Pancreas (tissue), 10 donors: ENCODE measurements around the gene GRXCR2. TPM values are rescaled to one million over a fixed set of nuclear protein-coding genes. Genes with fewer than 3 reads are reported as not detected.

Experiments
- ATAC-seq, 4 donors: fragments of 200-7000 bp; cut with Tn5 transposase; one replicate each; pipeline versions ENCODE4 v1.8.0 to v1.9.1; 2020; ENCODE audit warnings: mild to moderate bottlenecking in 4 of 4, moderate library complexity in 4 of 4
- DNase-seq, 6 donors: peaks; one replicate each; pipeline ENCODE4 v3.0.0-alpha.2; 2020
- FAIRE-seq: peaks from 2 replicates; lab custom pipeline; 2012; peaks lifted over from hg19 to GRCh38; lab: Jason Lieb, UNC
- H3K27ac ChIP-seq, 4 donors: fragments of 200-600 bp; sonication (generic); 1 replicate in 3 of 4; 2 replicates in 1 of 4; pipeline versions ENCODE4 v1.5.0 to v1.8.0; 2020
- H3K27me3 ChIP-seq, 4 donors: fragments of 200-600 bp; one replicate each; pipeline ENCODE4 v1.8.0; 2021
- H3K36me3 ChIP-seq, 3 donors: fragments of 200-600 bp; sonication (generic) in 1 of 3; one replicate each; pipeline versions ENCODE4 v1.5.0 to v1.8.0; 2020 to 2021
- H3K4me1 ChIP-seq, 3 donors: fragments of 200-600 bp; one replicate each; pipeline ENCODE4 v1.8.0; 2021
- H3K4me3 ChIP-seq, 4 donors: fragments of 200-600 bp; sonication (generic) in 2 of 4; one replicate each; pipeline versions ENCODE4 v1.5.0 to v1.8.0; 2020 to 2021
- H3K9me3 ChIP-seq, 4 donors: fragments of 200-600 bp; one replicate each; pipeline ENCODE4 v1.8.0; 2021
- WGBS, 2 donors: extraction: QIAGEN DNeasy Blood & Tissue Kit; methylation state at CpG; one replicate each; pipeline ENCODE4 v1.1.7; 2013; 5-methylcytosine and 5-hydroxymethylcytosine counted together
- intact Hi-C, 3 donors: fragments of 100-400 bp; cut with DNase I; formaldehyde crosslinking; loops; one replicate each; pipeline versions ENCODE4 v1.11.1 to v1.14.2; 2022
- polyA plus RNA-seq, 2 donors: library from polyadenylated mRNA; stranded (reverse); fragments of 200-250 nt; gene quantifications; one replicate each; pipeline ENCODE4 v1.2.3, GENCODE V29; 2013
- total RNA-seq, 6 donors: library from RNA; stranded (reverse); fragmentation: NEBNext Ultra II Directional in 4 of 6; extraction: Animal tissue kit (Norgen Biotek cat#: 25700) in 4 of 6; gene quantifications; one replicate each; pipeline versions ENCODE4 v1.2.1 to v1.2.4, GENCODE V29; 2021 to 2023
- TF ChIP-seq, protein P1 (sequence below), 4 donors: fragments of 200-600 bp; sonication (generic) in 3 of 4; IDR thresholded peaks; one replicate each; pipeline versions ENCODE4 v1.5.0 to v1.8.0; 2021; ENCODE audit warnings: antibody characterized with exemption in 4 of 4
- donor health status: healthy with polysubstance abuse.
- donor health status: DM: no; HTN: no; CAD: no; lungs with moderate emphysema.
- donor health status: DM: no; HTN: no; CAD: no.
- donor health status: control.
- donor health status: control.
- donor health status: Bipolar disorder and iron deficiency.
- donor health status: DM: yes; HTN: yes; CAD: no.
- donor health status: DM: no; HTN: no; CAD: no.
- donor health status: DM: no; HTN: no; CAD: no.
- donor health status: DM: yes; HTN: yes; CAD: no.

The GRXCR2 gene, protein sequence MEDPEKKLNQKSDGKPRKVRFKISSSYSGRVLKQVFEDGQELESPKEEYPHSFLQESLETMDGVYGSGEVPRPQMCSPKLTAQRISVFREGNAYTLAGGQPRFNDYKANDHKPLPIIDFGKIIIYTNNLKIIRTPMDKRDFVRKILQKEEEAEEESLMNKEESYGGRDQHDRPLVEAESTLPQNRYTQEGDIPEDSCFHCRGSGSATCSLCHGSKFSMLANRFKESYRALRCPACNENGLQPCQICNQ
- total RNA-seq = under 1 TPM in 1 of 6 donors, not detected in 5; 0.12 TPM
- polyA plus RNA-seq = not detected

- H3K27ac ChIP-seq = no peak within 1 kb of the TSS
- DNase-seq (no peak), ATAC-seq (no peak), FAIRE-seq (no peak)
- no peaks in the 10 kb centered on the region for H3K4me1 ChIP-seq
- no peaks in the 10 kb centered on the region for H3K36me3 ChIP-seq
- no peaks in the 10 kb centered on the region for H3K9me3 ChIP-seq
- 76 to 86% methylated on average over 3 of the region's 3 CpGs for WGBS, 2 donors
- TF ChIP-seq, protein P1, sequence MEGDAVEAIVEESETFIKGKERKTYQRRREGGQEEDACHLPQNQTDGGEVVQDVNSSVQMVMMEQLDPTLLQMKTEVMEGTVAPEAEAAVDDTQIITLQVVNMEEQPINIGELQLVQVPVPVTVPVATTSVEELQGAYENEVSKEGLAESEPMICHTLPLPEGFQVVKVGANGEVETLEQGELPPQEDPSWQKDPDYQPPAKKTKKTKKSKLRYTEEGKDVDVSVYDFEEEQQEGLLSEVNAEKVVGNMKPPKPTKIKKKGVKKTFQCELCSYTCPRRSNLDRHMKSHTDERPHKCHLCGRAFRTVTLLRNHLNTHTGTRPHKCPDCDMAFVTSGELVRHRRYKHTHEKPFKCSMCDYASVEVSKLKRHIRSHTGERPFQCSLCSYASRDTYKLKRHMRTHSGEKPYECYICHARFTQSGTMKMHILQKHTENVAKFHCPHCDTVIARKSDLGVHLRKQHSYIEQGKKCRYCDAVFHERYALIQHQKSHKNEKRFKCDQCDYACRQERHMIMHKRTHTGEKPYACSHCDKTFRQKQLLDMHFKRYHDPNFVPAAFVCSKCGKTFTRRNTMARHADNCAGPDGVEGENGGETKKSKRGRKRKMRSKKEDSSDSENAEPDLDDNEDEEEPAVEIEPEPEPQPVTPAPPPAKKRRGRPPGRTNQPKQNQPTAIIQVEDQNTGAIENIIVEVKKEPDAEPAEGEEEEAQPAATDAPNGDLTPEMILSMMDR (IDR thresholded peaks at IDR 0.05) = no peak
- no peak within 1 kb of the TSS for H3K4me3 ChIP-seq
- intact Hi-C loops = no loop called here
- no peaks in the 10 kb centered on the region for H3K27me3 ChIP-seq
These were observed at the start of gene GRXCR2 for GRCh38 chr5:145872914-145873313. Gene GRXCR2, minus strand, starts transcription at chr5:145873014. Its CDS starts 46 bp downstream, at chr5:145872968.

DNA sequence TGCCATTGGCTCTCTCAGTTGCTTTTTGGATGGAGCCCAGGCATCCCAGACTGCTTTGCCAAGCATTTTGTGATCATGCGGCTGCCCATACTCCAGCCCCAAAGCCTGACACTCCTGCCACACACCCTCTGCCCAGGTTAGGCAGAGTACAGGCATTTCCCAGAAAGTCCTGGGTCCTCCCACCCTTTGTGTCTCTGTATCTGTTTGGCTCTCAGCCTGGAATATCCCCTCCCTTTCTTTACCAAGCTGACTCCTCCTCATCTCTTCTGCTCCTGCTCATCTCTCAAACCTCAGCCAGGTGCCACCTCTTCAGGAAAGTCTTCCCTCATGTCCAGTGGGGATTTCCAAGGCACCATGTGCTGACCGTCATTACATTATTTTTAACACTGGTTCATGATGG is 49.2 kb upstream of the GRXCR2 start:
- 91 to 94% methylated on average over 2 of the region's 2 CpGs for WGBS, 2 donors
- ATAC-seq = no peak

DNA sequence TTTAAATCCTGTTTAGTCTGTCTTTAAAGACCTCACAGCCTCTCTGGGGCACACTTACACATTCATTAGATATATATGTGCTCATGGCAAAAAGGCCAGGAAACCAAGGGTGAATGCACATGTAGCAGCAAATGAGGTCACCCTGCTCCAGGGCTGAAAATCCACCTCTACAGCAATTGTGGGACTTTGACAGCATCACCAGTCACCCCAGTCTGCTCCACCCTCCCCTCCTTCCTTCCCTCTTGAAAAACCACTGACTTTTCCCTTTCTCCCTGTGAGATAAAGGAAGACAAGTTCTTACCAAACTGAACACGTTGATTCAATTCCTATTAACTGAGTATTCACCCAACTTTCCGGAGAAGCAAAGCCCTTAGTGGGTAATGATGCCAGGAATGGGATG is 48.4 kb upstream of the GRXCR2 start:
- H3K27me3 ChIP-seq = no peaks in the 10 kb centered on the region
- intact Hi-C loops = no loop called here
- FAIRE-seq = no peak
- no peak for ATAC-seq
- no peaks in the 10 kb centered on the region for H3K36me3 ChIP-seq
- H3K9me3 ChIP-seq = no peaks in the 10 kb centered on the region
- DNase-seq = no peak
- no peak overlapping the region for H3K27ac ChIP-seq
- H3K4me1 ChIP-seq = no peaks in the 10 kb centered on the region
- WGBS, 2 donors = 82 to 91% methylated on average over 2 of the region's 2 CpGs
- H3K4me3 ChIP-seq = no peak overlapping the region
- TF ChIP-seq, protein P1 (IDR thresholded peaks at IDR 0.05) = no peak

More for the DNA sequence above, 49.2 kb upstream of the GRXCR2 start:
- H3K36me3 ChIP-seq = no peaks in the 10 kb centered on the region
- FAIRE-seq (no peak), DNase-seq (no peak)
- H3K4me1 ChIP-seq = no peaks in the 10 kb centered on the region
- TF ChIP-seq, protein P1 (IDR thresholded peaks at IDR 0.05) = no peak
- no peaks in the 10 kb centered on the region for H3K27me3 ChIP-seq
- no peak overlapping the region for H3K4me3 ChIP-seq
- H3K27ac ChIP-seq = no peak overlapping the region
- H3K9me3 ChIP-seq = no peaks in the 10 kb centered on the region
- intact Hi-C loops = no loop called here

- intact Hi-C loops = no loop called here
- FAIRE-seq = no peak
- no peak overlapping the region for H3K4me3 ChIP-seq
These were observed 47.9 kb upstream of the GRXCR2 start for GRCh38 chr5:145920542-145921210.

More at GRCh38 chr5:145920542-145921210, 47.9 kb upstream of the GRXCR2 start:
- Histone ChIP-seq H3K9me3 (no peaks in the 10 kb centered on the region), H3K4me1 (no peaks in the 10 kb centered on the region), H3K36me3 (no peaks in the 10 kb centered on the region), H3K27me3 (no peaks in the 10 kb centered on the region), H3K27ac (no peak overlapping the region)
- ATAC-seq (no peak), DNase-seq (no peak)
- WGBS, 2 donors = 52 to 62% methylated on average over 1 of the region's 1 CpG
- TF ChIP-seq, protein P1 (IDR thresholded peaks at IDR 0.05) = no peak
